CD4-positive, CD25-positive, alpha-beta regulatory T cell (primary cell): Measurements from ENCODE around the gene NTRK1. TPM values are rescaled to one million over a fixed set of nuclear protein-coding genes. Genes with fewer than 3 reads are reported as not detected.
"Not testable (repeated sequence)": the region's sequence is repeated elsewhere in the genome, so short reads cannot be mapped to it uniquely, and the experiment has no call there.

Experiments
- ATAC-seq, 2 donors: fragments of 150-1000 bp; cut with Tn5 transposase; one replicate each; pipeline ENCODE4 v1.10.0; 2021; ENCODE audit warnings: low read depth in 2 of 2, moderate number of reproducible peaks in 2 of 2, moderate library complexity in 1 of 2
- DNase-seq, 3 donors: peaks; one replicate each; pipeline versions ENCODE4 v3.0.0 to v3.0.0-alpha.2; 2012 to 2022; ENCODE audit warnings: mixed read lengths in 1 of 3
- H3K27ac ChIP-seq: one replicate; pipeline ENCODE4 v1.7.0; 2013; ENCODE audit warnings: mild to moderate bottlenecking, low read length; ENCODE audit not compliant: insufficient read depth, poor library complexity, severe bottlenecking
- H3K27me3 ChIP-seq: one replicate; pipeline ENCODE4 v1.7.0; 2013; ENCODE audit warnings: low read length; ENCODE audit not compliant: control insufficient read depth, insufficient read depth
- H3K36me3 ChIP-seq: one replicate; pipeline ENCODE4 v1.7.0; 2013; ENCODE audit warnings: mild to moderate bottlenecking, low read length, moderate library complexity; ENCODE audit not compliant: control insufficient read depth, insufficient read depth
- H3K4me1 ChIP-seq: 2 replicates; pipeline ENCODE4 v1.7.0; 2013; ENCODE audit warnings: mild to moderate bottlenecking, low read length; ENCODE audit not compliant: insufficient read depth, control insufficient read depth, poor library complexity, severe bottlenecking
- H3K4me3 ChIP-seq: one replicate; pipeline ENCODE4 v1.7.0; 2013; ENCODE audit warnings: low read depth, mild to moderate bottlenecking, low read length, moderate library complexity
- H3K9me3 ChIP-seq, 2 experiments: 1 replicate in 1 of 2; 2 replicates in 1 of 2; pipeline ENCODE4 v1.7.0; 2013; ENCODE audit warnings: low read length in 2 of 2, mild to moderate bottlenecking in 1 of 2, moderate library complexity in 1 of 2; ENCODE audit not compliant: control insufficient read depth in 2 of 2
- H3K27ac Mint-ChIP-seq, 3 donors: one replicate each; pipeline ENCODE4 v1.8.0; 2020 to 2022; ENCODE audit warnings: mild to moderate bottlenecking in 3 of 3, mixed read lengths in 3 of 3, moderate library complexity in 2 of 3
- H3K27me3 Mint-ChIP-seq: one replicate; pipeline ENCODE4 v1.8.0; 2022; ENCODE audit warnings: mild to moderate bottlenecking, mixed read lengths
- H3K36me3 Mint-ChIP-seq: one replicate; pipeline ENCODE4 v1.8.0; 2020; ENCODE audit warnings: mixed read lengths
- H3K4me1 Mint-ChIP-seq, 4 donors: one replicate each; pipeline ENCODE4 v1.8.0; 2020 to 2022; ENCODE audit warnings: mixed read lengths in 4 of 4, mild to moderate bottlenecking in 1 of 4
- H3K4me3 Mint-ChIP-seq, 4 donors: one replicate each; pipeline ENCODE4 v1.8.0; 2020 to 2022; ENCODE audit warnings: mild to moderate bottlenecking in 4 of 4, mixed read lengths in 4 of 4, moderate library complexity in 3 of 4
- H3K9me3 Mint-ChIP-seq, 7 donors: one replicate each; pipeline ENCODE4 v1.8.0; 2020 to 2022; ENCODE audit warnings: mixed read lengths in 7 of 7, mild to moderate bottlenecking in 3 of 7, moderate library complexity in 2 of 7
- polyA plus RNA-seq, 4 donors: library from polyadenylated mRNA; unstranded; fragments of 300-500 nt; fragmentation: Illumina TruSeq; gene quantifications; one replicate each; pipeline ENCODE4 v1.2.3, GENCODE V29; 2021
- total RNA-seq: library from RNA; stranded (reverse); gene quantifications from one replicate; pipeline ENCODE4 v1.2.3, GENCODE V29; 2022

NTRK1 gene
- total and polyA plus RNA-seq, 5 donors from 2014 or later, result 0.06 to 0.91 (median 0.27) TPM; not detected in 1

DNA sequence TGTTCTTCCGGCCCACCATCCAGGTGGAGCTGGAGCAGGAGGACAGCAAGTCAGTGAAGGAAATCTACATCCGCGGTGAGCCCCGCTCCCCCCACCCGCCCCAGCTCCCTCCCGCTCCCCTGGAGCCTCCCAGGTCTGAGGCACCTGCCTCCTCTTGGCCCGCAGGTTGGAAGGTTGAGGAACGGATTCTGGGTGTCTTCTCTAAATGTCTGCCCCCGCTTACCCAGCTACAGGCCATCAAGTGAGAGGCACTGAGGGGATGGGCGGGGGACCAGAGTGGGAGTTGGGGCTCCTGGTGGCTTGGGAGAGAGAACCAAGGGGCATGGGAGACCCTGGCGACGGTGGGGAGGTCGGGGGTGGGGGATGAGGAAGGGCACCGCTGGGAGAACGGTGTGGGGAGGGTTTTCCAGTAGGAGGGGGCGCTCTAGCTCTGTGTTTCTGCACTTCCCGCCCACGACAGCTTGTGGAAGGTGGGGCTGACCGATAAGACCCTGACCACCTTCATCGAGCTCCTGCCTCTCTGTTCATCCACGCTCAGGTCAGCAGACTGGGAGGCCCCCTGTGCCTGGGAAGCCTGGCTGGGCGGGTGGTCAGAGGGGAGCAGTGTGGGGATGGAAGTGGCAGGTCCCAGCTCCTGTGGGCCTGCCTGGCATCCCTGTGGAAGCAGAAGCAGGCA, 64.0 kb downstream of the NTRK1 start:
- no peak overlapping the region for H3K27ac ChIP-seq
- peak overlapping the region in 1 of 4 donors; percentile 24 for H3K4me3 Mint-ChIP-seq
- DNase-seq (no peak), ATAC-seq (no peak)
- no peak overlapping the region for H3K27ac Mint-ChIP-seq
- no peak overlapping the region for H3K4me3 ChIP-seq
- H3K4me1 Mint-ChIP-seq, result peaks cover 0 to 35% (median 11%) of the 10 kb centered on the region in 4 donors
- H3K9me3 ChIP-seq, result no peaks in the 10 kb centered on the region
- peaks cover 38% of the 10 kb centered on the region for H3K27me3 ChIP-seq
- H3K36me3 Mint-ChIP-seq, result no peaks in the 10 kb centered on the region
- peaks cover 27% of the 10 kb centered on the region for H3K4me1 ChIP-seq
- H3K9me3 Mint-ChIP-seq, result peaks cover 0 to 4% (median 0%) of the 10 kb centered on the region in 7 donors
- peaks cover 87% of the 10 kb centered on the region for H3K27me3 Mint-ChIP-seq
- H3K36me3 ChIP-seq, result no peaks in the 10 kb centered on the region

DNA sequence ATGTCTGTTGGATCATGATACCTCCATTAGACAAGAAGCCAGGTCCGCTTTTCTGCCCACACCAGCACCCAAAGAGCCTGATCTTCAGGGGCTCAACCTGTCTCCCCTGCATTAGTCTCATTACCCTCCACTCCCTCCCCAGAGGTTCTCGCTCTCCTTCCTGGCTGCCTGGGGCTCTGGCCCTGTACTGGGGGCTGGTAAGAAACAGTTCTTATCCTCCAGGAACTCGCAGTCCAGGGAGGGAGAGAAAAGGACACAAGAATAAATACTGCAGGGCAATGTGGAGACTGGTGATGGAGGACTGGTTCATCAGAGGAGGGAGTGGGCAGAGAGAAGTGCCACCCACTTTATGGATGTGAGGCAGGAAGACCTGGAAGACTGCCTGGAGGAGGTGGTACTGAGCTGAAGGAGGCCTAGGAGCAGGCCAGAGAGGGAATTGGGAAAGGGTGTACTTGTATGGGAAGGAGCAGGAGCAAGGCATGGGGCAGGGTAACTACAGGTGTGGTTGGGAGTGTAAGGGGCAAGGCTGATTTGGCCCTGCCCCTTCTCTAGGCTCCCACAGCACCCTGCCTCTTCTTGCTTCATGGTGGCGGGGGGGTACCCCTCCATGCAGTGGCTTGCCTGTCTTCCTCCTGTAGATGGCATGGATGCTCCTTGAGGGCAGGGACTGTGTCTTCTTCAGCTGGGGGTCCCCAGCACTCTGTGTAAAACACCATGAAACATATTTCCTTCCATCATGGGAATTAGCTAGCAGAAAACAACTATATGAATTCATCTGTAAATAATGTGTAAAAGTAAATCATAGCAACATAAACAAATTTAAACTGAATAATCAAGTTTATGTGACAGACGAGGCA, 64.7 kb downstream of the NTRK1 start:
- peaks cover 0 to 35% (median 11%) of the 10 kb centered on the region in 4 donors for H3K4me1 Mint-ChIP-seq
- peaks cover 36% of the 10 kb centered on the region for H3K27me3 ChIP-seq
- no peak for ATAC-seq

DNA sequence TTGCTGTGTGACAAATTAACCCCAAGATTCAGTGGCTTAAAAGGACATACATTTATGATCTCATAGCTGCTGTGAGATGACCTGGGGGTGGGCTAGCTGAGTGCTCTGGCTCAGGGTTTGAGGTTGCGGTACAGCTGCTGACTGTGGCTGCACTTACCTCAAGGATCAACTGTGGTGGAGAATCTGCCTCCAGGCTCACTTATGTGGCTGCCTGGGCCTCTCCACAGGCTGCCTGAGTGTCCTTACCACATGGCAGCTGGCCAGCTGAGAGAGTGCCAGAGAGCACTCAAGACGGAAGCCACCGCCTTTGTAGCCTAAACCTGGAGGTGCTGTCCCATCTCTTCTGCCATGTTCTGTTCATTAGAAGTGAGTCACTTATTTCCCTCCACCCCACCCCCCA, 65.5 kb downstream of the NTRK1 start:
- Mint-ChIP-seq H3K27ac (no peak overlapping the region), H3K4me1 (peaks cover 0 to 31% (median 8%) of the 10 kb centered on the region in 4 donors), H3K27me3 (peaks cover 87% of the 10 kb centered on the region), H3K4me3 (no peak overlapping the region), H3K9me3 (peaks cover 0 to 4% (median 0%) of the 10 kb centered on the region in 7 donors), H3K36me3 (no peaks in the 10 kb centered on the region)
- Histone ChIP-seq H3K4me3 (no peak overlapping the region), H3K27ac (no peak overlapping the region), H3K9me3 (no peaks in the 10 kb centered on the region), H3K27me3 (peaks cover 32% of the 10 kb centered on the region), H3K4me1 (peaks cover 20% of the 10 kb centered on the region), H3K36me3 (no peaks in the 10 kb centered on the region)
- DNase-seq (no peak), ATAC-seq (peak in 1 of 2 donors; percentile 22)

More for the DNA sequence above, 64.7 kb downstream of the NTRK1 start:
- H3K27me3 Mint-ChIP-seq, result peaks cover 87% of the 10 kb centered on the region
- peaks cover 0 to 4% (median 0%) of the 10 kb centered on the region in 7 donors for H3K9me3 Mint-ChIP-seq
- peak overlapping the region in 2 of 4 donors; percentile 1 to 62 for H3K4me3 Mint-ChIP-seq
- no peak overlapping the region for H3K27ac Mint-ChIP-seq
- DNase-seq, result no peak
- Histone ChIP-seq H3K4me3 (no peak overlapping the region), H3K9me3 (no peaks in the 10 kb centered on the region), H3K36me3 (no peaks in the 10 kb centered on the region), H3K4me1 (peaks cover 26% of the 10 kb centered on the region), H3K27ac (no peak overlapping the region)
- no peaks in the 10 kb centered on the region for H3K36me3 Mint-ChIP-seq

DNA sequence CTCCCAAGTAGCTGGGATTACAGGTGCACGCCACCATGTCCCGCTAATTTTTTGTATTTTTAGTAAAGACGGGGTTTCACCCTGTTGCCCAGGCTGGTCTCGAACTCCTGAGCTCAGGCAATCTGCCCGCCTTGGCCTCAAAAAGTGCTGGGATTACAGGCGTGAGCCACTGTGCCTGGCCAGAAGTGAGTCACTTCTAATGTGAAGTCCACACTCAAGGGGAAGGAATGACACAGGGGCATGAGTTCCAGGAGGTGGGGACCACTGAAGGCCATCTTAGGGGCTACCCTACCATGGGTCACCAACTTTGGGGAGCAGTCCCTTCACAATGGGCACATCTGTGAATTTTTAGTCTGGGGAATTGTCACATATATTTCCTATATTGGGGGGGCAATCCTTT, 66.0 kb downstream of the NTRK1 start:
- H3K4me1 Mint-ChIP-seq, result peaks cover 0 to 34% (median 10%) of the 10 kb centered on the region in 4 donors
- not testable (repeated sequence) for H3K9me3 ChIP-seq, H3K4me3 ChIP-seq, H3K27ac Mint-ChIP-seq, H3K9me3 Mint-ChIP-seq, H3K4me3 Mint-ChIP-seq, H3K36me3 Mint-ChIP-seq, ATAC-seq, DNase-seq, H3K36me3 ChIP-seq, H3K27ac ChIP-seq
- peaks cover 86% of the 10 kb centered on the region for H3K27me3 Mint-ChIP-seq
- H3K27me3 ChIP-seq, result peaks cover 31% of the 10 kb centered on the region
- H3K4me1 ChIP-seq, result peaks cover 20% of the 10 kb centered on the region

DNA sequence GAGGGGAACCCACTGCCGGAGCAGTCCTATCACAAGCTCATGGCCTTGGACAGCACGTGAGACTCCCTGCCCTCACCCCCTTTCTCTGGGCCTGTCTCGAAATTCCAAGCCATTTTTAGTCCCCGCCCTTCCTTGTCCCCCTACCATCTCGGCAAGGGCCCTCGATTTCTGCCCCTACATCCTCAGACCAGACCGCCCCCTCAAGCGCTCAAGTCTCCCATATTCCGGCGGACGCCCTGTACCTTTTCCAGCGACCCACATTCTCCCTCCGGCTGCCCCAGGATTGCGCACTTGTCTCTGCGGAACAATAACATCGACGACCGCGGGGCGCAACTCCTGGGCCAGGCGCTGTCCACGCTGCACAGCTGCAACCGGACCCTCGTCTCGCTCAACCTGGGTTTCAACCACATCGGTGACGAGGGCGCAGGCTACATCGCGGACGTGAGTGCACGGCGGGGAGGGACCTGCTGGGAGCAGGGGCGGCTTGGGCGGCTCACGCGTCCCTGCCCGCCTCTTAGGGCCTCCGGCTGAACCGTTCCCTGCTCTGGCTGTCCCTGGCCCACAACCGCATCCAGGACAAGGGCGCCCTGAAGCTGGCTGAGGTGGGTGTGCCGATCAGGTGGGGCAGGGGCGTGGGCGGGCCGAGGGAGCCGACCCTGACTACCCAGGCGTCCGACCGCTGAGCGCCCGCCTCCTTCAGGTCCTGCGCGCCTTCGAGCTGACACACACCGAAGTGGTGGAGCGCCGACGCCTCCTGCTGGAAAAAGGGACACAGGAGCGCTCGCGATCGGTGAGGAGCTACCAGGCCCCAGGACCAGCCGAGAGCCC, 66.8 kb downstream of the NTRK1 start:
- Mint-ChIP-seq H3K4me3 (peak overlapping the region in 1 of 4 donors; percentile 15), H3K36me3 (no peaks in the 10 kb centered on the region), H3K9me3 (peaks cover 0 to 4% (median 0%) of the 10 kb centered on the region in 7 donors), H3K4me1 (peaks cover 0 to 33% (median 10%) of the 10 kb centered on the region in 4 donors), H3K27me3 (peaks cover 86% of the 10 kb centered on the region), H3K27ac (no peak overlapping the region)
- Histone ChIP-seq H3K36me3 (no peaks in the 10 kb centered on the region), H3K4me3 (no peak overlapping the region), H3K9me3 (no peaks in the 10 kb centered on the region), H3K27ac (no peak overlapping the region), H3K4me1 (peaks cover 20% of the 10 kb centered on the region), H3K27me3 (peaks cover 23% of the 10 kb centered on the region)
- DNase-seq (peak; percentile 38 to 75 (median 53)), ATAC-seq (peak; percentile 52 to 67)

DNA sequence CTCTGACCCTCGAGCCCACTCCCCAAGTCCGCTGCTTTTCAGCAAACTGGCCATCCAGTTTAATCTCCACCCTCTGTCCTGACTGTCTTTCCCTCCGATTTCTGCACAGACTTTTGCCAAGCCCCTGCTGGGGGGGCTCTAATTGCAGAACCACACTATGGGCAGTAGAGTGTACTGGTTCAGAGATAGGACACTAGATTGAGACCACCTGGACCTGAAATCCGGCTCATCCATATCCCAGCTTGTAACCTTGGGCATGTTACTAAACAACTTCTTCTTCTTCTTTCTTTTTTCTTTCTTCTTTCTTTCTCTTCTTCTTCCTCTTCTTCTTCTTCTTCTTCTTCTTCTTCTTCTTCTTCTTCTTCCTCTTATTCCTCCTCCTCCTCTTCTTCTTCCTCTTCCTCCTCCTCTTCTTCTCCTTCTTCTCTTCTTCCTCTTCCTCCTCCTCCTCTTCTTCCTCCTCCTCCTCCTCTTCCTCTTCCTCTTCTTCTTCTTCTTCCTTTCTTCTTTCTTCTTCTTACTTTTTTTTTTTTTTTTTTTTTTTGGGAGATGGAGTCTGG, 67.5 kb downstream of the NTRK1 start:
- no peak for DNase-seq
- no peaks in the 10 kb centered on the region for H3K36me3 ChIP-seq
- Mint-ChIP-seq H3K36me3 (no peaks in the 10 kb centered on the region), H3K27ac (no peak overlapping the region), H3K27me3 (peaks cover 86% of the 10 kb centered on the region), H3K4me1 (peaks cover 0 to 31% (median 9%) of the 10 kb centered on the region in 4 donors), H3K9me3 (peaks cover 0 to 4% (median 0%) of the 10 kb centered on the region in 7 donors), H3K4me3 (peak overlapping the region in 3 of 4 donors; percentile 15 to 51 (median 16))
- peaks cover 17% of the 10 kb centered on the region for H3K27me3 ChIP-seq
- no peak overlapping the region for H3K27ac ChIP-seq
- H3K4me1 ChIP-seq, result peaks cover 20% of the 10 kb centered on the region
- ATAC-seq, result no peak
- H3K9me3 ChIP-seq, result no peaks in the 10 kb centered on the region
- H3K4me3 ChIP-seq, result no peak overlapping the region
